ENCODE data around the gene DUSP8.

GRCh38 chr11:1563697-1564534 lies 8.2 kb downstream of the DUSP8 start:
- TF ChIP-seq CTCF (IDR thresholded peaks at IDR 0.05) (no peak), POLR2A (IDR thresholded peaks at IDR 0.05) (no peak), EP300 (IDR thresholded peaks at IDR 0.05) (no peak)

Measured in suprapubic skin (tissue), 3 donors.